ENCODE measurements around the gene TSPAN16.

TSPAN16 gene

DNA sequence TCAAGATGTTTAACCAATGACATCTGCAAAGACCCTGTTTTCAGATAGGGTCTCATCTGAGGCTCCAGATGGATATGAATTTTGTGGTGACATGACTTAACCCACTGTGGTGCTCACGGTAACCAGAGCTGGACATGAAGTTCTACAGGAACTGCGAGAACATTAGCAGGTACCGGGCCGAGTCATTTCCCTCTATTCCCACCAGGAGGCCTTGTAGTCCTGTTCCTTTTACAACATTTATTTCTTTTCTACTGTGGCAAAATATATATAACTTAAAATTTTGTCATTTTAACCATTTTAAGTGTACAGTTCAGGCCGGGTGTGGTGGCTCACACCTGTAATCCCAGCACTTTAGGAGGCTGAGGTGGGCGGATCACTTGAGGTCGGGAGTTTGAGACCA, 7.6 kb upstream of the TSPAN16 start:
- Histone ChIP-seq H3K4me3 (ENCODE audit: extremely low read depth, insufficient read depth, low read length, poor library complexity, severe bottlenecking) (no peak overlapping the region), H3K27ac (ENCODE audit: low read depth, low read length, severe bottlenecking) (no peak overlapping the region), H3K36me3 (ENCODE audit: control insufficient read depth, insufficient read depth, low read length) (no peaks in the 10 kb centered on the region), H3K4me1 (ENCODE audit: control insufficient read depth, insufficient read depth, low read length, poor library complexity, severe bottlenecking) (no peaks in the 10 kb centered on the region), H3K9me3 (ENCODE audit: control insufficient read depth, low read length) (no peaks in the 10 kb centered on the region)
- 74 to 84% methylated on average over 4 to 6 of the region's 7 CpGs for WGBS, 2 experiments (ENCODE audit: insufficient coverage in 2 of 2)

DNA sequence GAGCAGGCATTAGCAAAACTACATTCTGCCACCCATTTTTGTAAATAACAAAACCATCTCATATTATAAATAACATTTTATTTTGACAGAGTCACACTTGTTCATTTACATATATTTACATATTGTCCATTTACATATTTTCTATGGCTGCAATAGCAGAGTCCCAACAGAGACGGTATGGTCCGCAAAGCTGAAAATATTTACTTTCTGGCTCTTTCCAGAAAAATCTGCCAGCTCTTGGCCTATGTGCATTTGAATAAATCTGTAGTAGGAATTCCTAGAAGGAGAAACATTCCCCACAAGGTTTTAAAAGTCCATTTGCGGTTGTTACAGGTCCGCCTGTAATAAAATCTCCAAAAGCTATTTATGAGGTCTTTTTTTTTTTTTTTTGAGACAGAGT, 5.7 kb upstream of the TSPAN16 start:
- H3K36me3 ChIP-seq (ENCODE audit: control insufficient read depth, insufficient read depth, low read length) = no peaks in the 10 kb centered on the region
- WGBS, 2 experiments (ENCODE audit: insufficient coverage in 2 of 2) = 91% methylated on average over 4 of the region's 4 CpGs; no CpG with 5 or more reads in 1 of the 2 experiments
- no peak overlapping the region for H3K27ac ChIP-seq (ENCODE audit: low read depth, low read length, severe bottlenecking)
- no peaks in the 10 kb centered on the region for H3K9me3 ChIP-seq (ENCODE audit: control insufficient read depth, low read length)
- H3K4me1 ChIP-seq (ENCODE audit: control insufficient read depth, insufficient read depth, low read length, poor library complexity, severe bottlenecking) = peaks cover 4% of the 10 kb centered on the region
- H3K4me3 ChIP-seq (ENCODE audit: extremely low read depth, insufficient read depth, low read length, poor library complexity, severe bottlenecking) = no peak overlapping the region

DNA sequence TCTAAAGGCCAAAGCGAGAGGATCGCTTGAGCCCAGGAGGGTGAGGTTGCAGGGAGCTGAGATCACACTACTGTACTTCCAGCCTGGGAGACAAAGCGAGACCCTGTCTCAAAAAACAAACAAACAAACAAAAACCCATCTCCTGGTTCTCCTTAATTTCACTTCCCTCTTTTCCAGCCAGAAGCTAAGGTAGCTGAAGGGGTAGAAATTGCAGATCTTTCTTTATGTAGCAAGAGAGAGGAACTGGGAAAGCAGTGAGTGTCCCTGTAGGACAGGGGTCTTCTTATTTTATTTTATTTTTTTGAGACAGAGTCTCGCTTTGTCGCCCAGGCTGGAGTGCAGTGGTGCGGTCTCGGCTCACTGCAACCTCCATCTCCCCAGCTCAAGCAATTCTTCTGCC, 4.5 kb upstream of the TSPAN16 start:
- WGBS, 2 experiments (ENCODE audit: insufficient coverage in 2 of 2) = 96 to 97% methylated on average over 5 to 6 of the region's 7 CpGs
- no peak overlapping the region for H3K27ac ChIP-seq (ENCODE audit: low read depth, low read length, severe bottlenecking)
- H3K9me3 ChIP-seq (ENCODE audit: control insufficient read depth, low read length) = no peaks in the 10 kb centered on the region
- no peaks in the 10 kb centered on the region for H3K36me3 ChIP-seq (ENCODE audit: control insufficient read depth, insufficient read depth, low read length)
- H3K4me3 ChIP-seq (ENCODE audit: extremely low read depth, insufficient read depth, low read length, poor library complexity, severe bottlenecking) = no peak overlapping the region
- peaks cover 4% of the 10 kb centered on the region for H3K4me1 ChIP-seq (ENCODE audit: control insufficient read depth, insufficient read depth, low read length, poor library complexity, severe bottlenecking)

DNA sequence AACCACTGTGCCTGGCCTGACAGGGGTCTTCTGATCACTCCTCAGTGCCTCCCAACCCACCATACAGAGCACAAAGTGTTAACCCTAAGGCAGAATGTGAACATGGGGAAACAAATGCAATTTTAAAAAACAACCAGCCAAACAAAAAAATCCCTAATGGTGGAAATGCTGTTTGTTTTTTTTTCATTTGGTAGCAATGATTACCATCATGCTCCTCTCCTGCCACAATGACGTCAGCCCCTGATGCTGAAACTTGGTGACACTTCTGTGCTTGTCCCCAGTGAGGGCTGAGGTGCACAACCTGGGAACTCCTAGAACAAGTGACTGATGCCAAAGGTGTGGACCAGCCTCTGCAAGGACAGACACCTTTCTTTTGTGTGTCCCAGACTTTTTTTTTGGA, 4.0 kb upstream of the TSPAN16 start:
- Histone ChIP-seq H3K27ac (ENCODE audit: low read depth, low read length, severe bottlenecking) (no peak overlapping the region), H3K4me1 (ENCODE audit: control insufficient read depth, insufficient read depth, low read length, poor library complexity, severe bottlenecking) (peaks cover 4% of the 10 kb centered on the region), H3K36me3 (ENCODE audit: control insufficient read depth, insufficient read depth, low read length) (no peaks in the 10 kb centered on the region), H3K4me3 (ENCODE audit: extremely low read depth, insufficient read depth, low read length, poor library complexity, severe bottlenecking) (no peak overlapping the region), H3K9me3 (ENCODE audit: control insufficient read depth, low read length) (no peaks in the 10 kb centered on the region)
- WGBS, 2 experiments (ENCODE audit: insufficient coverage in 2 of 2) = 91 to 100% methylated on average over 1 of the region's 1 CpG

DNA sequence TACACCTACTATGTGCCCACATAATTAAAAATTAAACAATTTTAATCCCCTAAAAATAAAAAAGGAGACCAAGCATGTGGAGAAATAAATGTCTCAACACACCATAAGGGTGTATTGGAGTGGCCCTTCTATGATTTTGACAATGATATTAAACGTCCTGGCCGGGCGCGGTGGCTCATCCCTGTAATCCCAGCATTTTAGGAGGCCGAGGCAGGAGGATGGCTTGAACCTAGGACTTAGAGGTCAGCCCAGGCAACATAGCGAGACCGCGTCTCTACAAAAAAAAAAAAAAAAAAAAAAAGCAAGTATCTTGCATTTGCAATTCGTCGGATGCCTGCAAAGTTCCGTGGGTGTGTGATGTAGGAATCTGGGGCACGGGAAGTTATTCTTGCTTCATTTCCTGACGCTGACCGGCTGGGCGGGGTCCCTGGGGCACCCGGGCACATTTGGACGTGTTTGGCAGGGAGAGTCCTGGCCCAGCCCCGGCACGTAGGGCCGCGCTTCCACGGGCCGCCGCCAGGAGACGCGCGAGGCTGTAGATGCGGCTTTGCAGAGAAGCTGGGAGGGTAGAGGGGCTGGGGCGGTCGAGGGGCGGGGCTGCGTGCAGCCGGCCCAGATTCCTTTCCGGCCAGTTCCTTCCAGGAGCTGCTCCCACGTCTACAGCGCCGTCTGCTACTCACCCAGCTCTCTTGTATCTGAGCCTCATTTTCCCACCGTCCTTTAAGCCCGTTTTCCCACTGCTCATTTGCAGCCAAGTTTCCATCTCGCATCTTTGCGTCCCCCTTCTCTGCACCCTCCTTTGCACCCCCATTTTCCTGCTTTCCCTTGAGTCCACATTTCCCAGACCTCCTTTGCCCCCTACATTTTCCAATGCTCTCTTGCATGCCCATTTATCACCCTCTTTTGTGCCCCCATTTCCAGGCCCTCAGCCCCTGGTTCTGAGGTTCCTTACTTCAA, 2.2 kb upstream of the TSPAN16 start:
- peaks cover 4% of the 10 kb centered on the region for H3K4me1 ChIP-seq (ENCODE audit: control insufficient read depth, insufficient read depth, low read length, poor library complexity, severe bottlenecking)
- H3K4me3 ChIP-seq (ENCODE audit: extremely low read depth, insufficient read depth, low read length, poor library complexity, severe bottlenecking) = no peak overlapping the region
- H3K27ac ChIP-seq (ENCODE audit: low read depth, low read length, severe bottlenecking) = peak overlapping the region; percentile 57
- no peaks in the 10 kb centered on the region for H3K36me3 ChIP-seq (ENCODE audit: control insufficient read depth, insufficient read depth, low read length)
- H3K9me3 ChIP-seq (ENCODE audit: control insufficient read depth, low read length) = no peaks in the 10 kb centered on the region
- 12 to 15% methylated on average over 34 to 38 of the region's 41 CpGs for WGBS, 2 experiments (ENCODE audit: insufficient coverage in 2 of 2)

GRCh38 chr19:11295180-11295579, 780 bp upstream of the TSPAN16 start:
- H3K4me1 ChIP-seq (ENCODE audit: control insufficient read depth, insufficient read depth, low read length, poor library complexity, severe bottlenecking) = peaks cover 4% of the 10 kb centered on the region
- no peaks in the 10 kb centered on the region for H3K36me3 ChIP-seq (ENCODE audit: control insufficient read depth, insufficient read depth, low read length)
- H3K9me3 ChIP-seq (ENCODE audit: control insufficient read depth, low read length) = no peaks in the 10 kb centered on the region
- 85% methylated on average over 4 of the region's 4 CpGs; no CpG with 5 or more reads in 1 of the 2 experiments for WGBS, 2 experiments (ENCODE audit: insufficient coverage in 2 of 2)
- H3K4me3 ChIP-seq (ENCODE audit: extremely low read depth, insufficient read depth, low read length, poor library complexity, severe bottlenecking) = no peak overlapping the region
- H3K27ac ChIP-seq (ENCODE audit: low read depth, low read length, severe bottlenecking) = no peak overlapping the region

GRCh38 chr19:11296264-11296663, 304 bp downstream of the TSPAN16 start:
- Histone ChIP-seq H3K27ac (ENCODE audit: low read depth, low read length, severe bottlenecking) (no peak overlapping the region), H3K36me3 (ENCODE audit: control insufficient read depth, insufficient read depth, low read length) (no peaks in the 10 kb centered on the region), H3K4me3 (ENCODE audit: extremely low read depth, insufficient read depth, low read length, poor library complexity, severe bottlenecking) (no peak overlapping the region), H3K4me1 (ENCODE audit: control insufficient read depth, insufficient read depth, low read length, poor library complexity, severe bottlenecking) (peaks cover 4% of the 10 kb centered on the region), H3K9me3 (ENCODE audit: control insufficient read depth, low read length) (no peaks in the 10 kb centered on the region)
- 89 to 91% methylated on average over 6 to 7 of the region's 7 CpGs for WGBS, 2 experiments (ENCODE audit: insufficient coverage in 2 of 2)

- 92 to 100% methylated on average over 3 to 4 of the region's 8 CpGs for WGBS, 2 experiments (ENCODE audit: insufficient coverage in 2 of 2)
- no peak overlapping the region for H3K4me3 ChIP-seq (ENCODE audit: extremely low read depth, insufficient read depth, low read length, poor library complexity, severe bottlenecking)
- no peaks in the 10 kb centered on the region for H3K36me3 ChIP-seq (ENCODE audit: control insufficient read depth, insufficient read depth, low read length)
- H3K27ac ChIP-seq (ENCODE audit: low read depth, low read length, severe bottlenecking) = no peak overlapping the region
- no peaks in the 10 kb centered on the region for H3K9me3 ChIP-seq (ENCODE audit: control insufficient read depth, low read length)
- no peaks in the 10 kb centered on the region for H3K4me1 ChIP-seq (ENCODE audit: control insufficient read depth, insufficient read depth, low read length, poor library complexity, severe bottlenecking)
Observed at GRCh38 chr19:11299946-11300810, 4.2 kb downstream of the TSPAN16 start.

GRCh38 chr19:11300811-11301120, 4.8 kb downstream of the TSPAN16 start:
- H3K4me3 ChIP-seq (ENCODE audit: extremely low read depth, insufficient read depth, low read length, poor library complexity, severe bottlenecking) = no peak overlapping the region
- no peaks in the 10 kb centered on the region for H3K36me3 ChIP-seq (ENCODE audit: control insufficient read depth, insufficient read depth, low read length)
- 91 to 97% methylated on average over 7 to 8 of the region's 11 CpGs for WGBS, 2 experiments (ENCODE audit: insufficient coverage in 2 of 2)
- no peaks in the 10 kb centered on the region for H3K4me1 ChIP-seq (ENCODE audit: control insufficient read depth, insufficient read depth, low read length, poor library complexity, severe bottlenecking)
- H3K9me3 ChIP-seq (ENCODE audit: control insufficient read depth, low read length) = no peaks in the 10 kb centered on the region
- H3K27ac ChIP-seq (ENCODE audit: low read depth, low read length, severe bottlenecking) = no peak overlapping the region

DNA sequence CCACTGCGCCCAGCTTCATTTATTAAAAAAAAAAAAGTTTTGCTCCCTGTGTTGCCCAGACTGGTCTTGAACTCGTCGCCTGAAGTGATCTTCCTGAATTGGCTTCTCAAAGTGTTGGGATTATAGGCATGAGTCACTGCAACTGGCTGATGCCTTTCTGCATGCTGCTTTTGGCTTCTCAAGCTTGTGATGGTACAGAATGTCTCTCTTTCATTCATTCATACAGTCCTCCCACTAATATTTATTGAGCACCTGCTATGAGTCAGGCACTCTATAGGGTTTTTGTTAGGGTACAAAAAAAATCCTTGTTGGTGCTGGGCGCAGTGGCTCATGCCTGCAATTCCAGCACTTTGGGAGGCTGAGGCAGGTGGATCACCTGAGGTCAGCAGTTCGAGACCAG, 9.0 kb downstream of the TSPAN16 start:
- Histone ChIP-seq H3K4me1 (ENCODE audit: control insufficient read depth, insufficient read depth, low read length, poor library complexity, severe bottlenecking) (no peaks in the 10 kb centered on the region), H3K36me3 (ENCODE audit: control insufficient read depth, insufficient read depth, low read length) (no peaks in the 10 kb centered on the region), H3K4me3 (ENCODE audit: extremely low read depth, insufficient read depth, low read length, poor library complexity, severe bottlenecking) (no peak overlapping the region), H3K9me3 (ENCODE audit: control insufficient read depth, low read length) (no peaks in the 10 kb centered on the region), H3K27ac (ENCODE audit: low read depth, low read length, severe bottlenecking) (no peak overlapping the region)
- WGBS, 2 experiments (ENCODE audit: insufficient coverage in 2 of 2) = 90 to 93% methylated on average over 2 to 4 of the region's 5 CpGs

All from mesodermal cell (in vitro differentiated cells).